Neural crest cell (in vitro differentiated cells): ENCODE results near the gene KIF22. TPM values are rescaled to one million over a fixed set of nuclear protein-coding genes. Genes with fewer than 3 reads are reported as not detected.

Experiments used
- DNase-seq: peaks from one replicate; pipeline ENCODE4 v3.0.0; 2021; ENCODE audit warnings: low read depth, mixed read lengths, low spot score
- H3K27ac Mint-ChIP-seq: one replicate; pipeline ENCODE4 v1.8.0; 2021; ENCODE audit warnings: mild to moderate bottlenecking, mixed read lengths; ENCODE audit not compliant: unreplicated experiment
- H3K27me3 Mint-ChIP-seq: 2 replicates; pipeline ENCODE4 v1.8.0; 2021; ENCODE audit warnings: low read depth, mild to moderate bottlenecking, mixed read lengths
- H3K36me3 Mint-ChIP-seq: 2 replicates; pipeline ENCODE4 v1.8.0; 2021; ENCODE audit warnings: low read depth, mild to moderate bottlenecking, mixed read lengths
- H3K4me1 Mint-ChIP-seq: 2 replicates; pipeline ENCODE4 v1.8.0; 2021; ENCODE audit warnings: mixed read lengths
- H3K4me3 Mint-ChIP-seq: one replicate; pipeline ENCODE4 v1.8.0; 2021; ENCODE audit warnings: mild to moderate bottlenecking, mixed read lengths
- H3K9me3 Mint-ChIP-seq: 2 replicates; pipeline ENCODE4 v1.8.0; 2021; ENCODE audit warnings: mixed read lengths
- CTCF ChIP-seq: fragments of 200-600 bp; sonication (generic); conservative IDR thresholded peaks from 2 replicates; pipeline ENCODE4 v1.5.0; 2021; ENCODE audit warnings: antibody characterized with exemption, mild to moderate bottlenecking
- total RNA-seq: library from RNA; stranded (reverse); gene quantifications from 2 replicates; pipeline ENCODE4 v1.2.1, GENCODE V29; 2021

The KIF22 gene
- total RNA-seq, 1 donor from 2014 or later = 173 TPM

- Mint-ChIP-seq H3K9me3 (no peaks in the 10 kb centered on the region), H3K4me3 (peak overlapping the region; percentile 96), H3K4me1 (peaks cover 72% of the 10 kb centered on the region), H3K27me3 (peaks cover 18% of the 10 kb centered on the region), H3K27ac (peak overlapping the region; percentile 32), H3K36me3 (peaks cover 11% of the 10 kb centered on the region)
- no peak for DNase-seq
- no peak for TF ChIP-seq CTCF
Measured at GRCh38 chr16:29810699-29811169, 20.2 kb downstream of the KIF22 start.

- peaks cover 11% of the 10 kb centered on the region for H3K36me3 Mint-ChIP-seq
- DNase-seq = peak; percentile 81
- H3K9me3 Mint-ChIP-seq = no peaks in the 10 kb centered on the region
- peak overlapping the region; percentile 97 for H3K27ac Mint-ChIP-seq
- peaks cover 21% of the 10 kb centered on the region for H3K27me3 Mint-ChIP-seq
- H3K4me1 Mint-ChIP-seq = peaks cover 76% of the 10 kb centered on the region
- peak overlapping the region; percentile 96 for H3K4me3 Mint-ChIP-seq
- TF ChIP-seq CTCF = no peak
Measured at GRCh38 chr16:29811170-29811895, 20.8 kb downstream of the KIF22 start.

GRCh38 chr16:29811896-29812665 lies 21.5 kb downstream of the KIF22 start, which contains the start of gene PRRT2:
TSS of gene PRRT2 (plus strand) at chr16:29812193. CDS start at chr16:29813055, 862 bp downstream.
- peaks cover 11% of the 10 kb centered on the region for H3K36me3 Mint-ChIP-seq
- peak within 1 kb of the TSS; percentile 97 for H3K27ac Mint-ChIP-seq
- peaks cover 21% of the 10 kb centered on the region for H3K27me3 Mint-ChIP-seq
- no peak for TF ChIP-seq CTCF
- DNase-seq = peak; percentile 61
- peaks cover 81% of the 10 kb centered on the region for H3K4me1 Mint-ChIP-seq
- peak within 1 kb of the TSS; percentile 96 for H3K4me3 Mint-ChIP-seq
- H3K9me3 Mint-ChIP-seq = no peaks in the 10 kb centered on the region

GRCh38 chr16:29812754-29813643 lies 22.4 kb downstream of the KIF22 start:
- DNase-seq = no peak
- peaks cover 9% of the 10 kb centered on the region for H3K36me3 Mint-ChIP-seq

More at GRCh38 chr16:29812754-29813643, 22.4 kb downstream of the KIF22 start:
- H3K4me3 Mint-ChIP-seq = peak overlapping the region; percentile 96
- H3K27ac Mint-ChIP-seq = peak overlapping the region; percentile 83
- no peaks in the 10 kb centered on the region for H3K9me3 Mint-ChIP-seq
- H3K27me3 Mint-ChIP-seq = peaks cover 17% of the 10 kb centered on the region
- H3K4me1 Mint-ChIP-seq = peaks cover 80% of the 10 kb centered on the region
- no peak for TF ChIP-seq CTCF
